Fibroblast of villous mesenchyme (primary cell): ENCODE results near the gene PAPOLA. TPM values are rescaled to one million over a fixed set of nuclear protein-coding genes. Genes with fewer than 3 reads are reported as not detected.

ENCODE experiments used
- DNase-seq: peaks from one replicate; pipeline ENCODE4 v3.0.0-alpha.2; 2010; ENCODE audit warnings: low read depth
- H3K4me3 ChIP-seq: 2 replicates; pipeline ENCODE4 v1.5.1; 2011; ENCODE audit warnings: low read depth, mild to moderate bottlenecking, low read length
- CTCF ChIP-seq: IDR thresholded peaks from 2 replicates; pipeline ENCODE4 v1.5.1; 2012; ENCODE audit warnings: low read depth, mild to moderate bottlenecking, low read length; ENCODE audit not compliant: insufficient read depth
- total RNA-seq: library from RNA; depleted of rRNA; stranded (reverse); fragments of >200 nt; gene quantifications from 2 replicates; pipeline ENCODE4 v1.2.3, GENCODE V29; 2012

Gene PAPOLA
- total RNA-seq, 1 donor, result 148 TPM

GRCh38 chr14:96583569-96584041 is 81.4 kb downstream of the PAPOLA start:
- no peak for TF ChIP-seq CTCF

GRCh38 chr14:96584199-96584906 is 82.2 kb downstream of the PAPOLA start:
- TF ChIP-seq CTCF, result peak; percentile 40
- peak; percentile 18 for DNase-seq
- H3K4me3 ChIP-seq, result no peak overlapping the region

More at GRCh38 chr14:96583569-96584041, 81.4 kb downstream of the PAPOLA start:
- H3K4me3 ChIP-seq, result no peak overlapping the region
- no peak for DNase-seq

- no peak for DNase-seq
- H3K4me3 ChIP-seq, result no peak overlapping the region
- TF ChIP-seq CTCF, result no peak
These were observed 82.9 kb downstream of the PAPOLA start for GRCh38 chr14:96584907-96585671.

- no peak overlapping the region for H3K4me3 ChIP-seq
- no peak for DNase-seq
- TF ChIP-seq CTCF, result no peak
These were observed 83.5 kb downstream of the PAPOLA start for GRCh38 chr14:96585672-96586013.

- H3K4me3 ChIP-seq, result no peak overlapping the region
- no peak for TF ChIP-seq CTCF
- no peak for DNase-seq
These were observed 83.9 kb downstream of the PAPOLA start for GRCh38 chr14:96586056-96586455.

- TF ChIP-seq CTCF, result no peak
- no peak for DNase-seq
- no peak overlapping the region for H3K4me3 ChIP-seq
These were observed 85.0 kb downstream of the PAPOLA start for GRCh38 chr14:96586921-96587822.
